SK-N-SH treated with all-trans-retinoic acid at 6 μM for 48 hours (cell line): ENCODE data around the gene CIBAR2.

ENCODE experiments used
- ATAC-seq: fragments of 200-7000 bp; cut with Tn5 transposase; 3 replicates; pipeline ENCODE4 v1.9.1; 2020; ENCODE audit warnings: mild to moderate bottlenecking, moderate library complexity
- ARNTL ChIP-seq: fragments of 450-650 bp; formaldehyde crosslinking; IDR thresholded peaks from 2 replicates; pipeline ENCODE4 v1.5.0; 2020; ENCODE audit warnings: low read depth, mild to moderate bottlenecking, moderate library complexity, borderline replicate concordance
- CREB5 ChIP-seq: fragments of 250-450 bp; sonication (Bioruptor Pico); IDR thresholded peaks from 2 replicates; pipeline ENCODE4 v1.5.1; 2020; ENCODE audit warnings: low read depth, mild to moderate bottlenecking, moderate library complexity
- CSDC2 ChIP-seq: fragments of 250-450 bp; sonication (Bioruptor Pico); IDR thresholded peaks from 2 replicates; pipeline ENCODE4 v1.5.0; 2020; ENCODE audit warnings: mild to moderate bottlenecking, moderate library complexity
- CSRNP3 ChIP-seq: fragments of 250-450 bp; sonication (Bioruptor Pico); IDR thresholded peaks from 2 replicates; pipeline ENCODE4 v1.5.1; 2021; ENCODE audit warnings: mild to moderate bottlenecking, moderate library complexity
- ESRRG ChIP-seq: fragments of 250-450 bp; sonication (Bioruptor Pico); IDR thresholded peaks from 2 replicates; pipeline ENCODE4 v1.6.1; 2021; ENCODE audit warnings: mild to moderate bottlenecking
- GLIS3 ChIP-seq: fragments of 250-450 bp; sonication (Bioruptor Pico); IDR thresholded peaks from 2 replicates; pipeline ENCODE4 v1.5.0; 2020; ENCODE audit warnings: mild to moderate bottlenecking, moderate library complexity
- ISL1 ChIP-seq: fragments of 250-450 bp; sonication (Bioruptor Pico); IDR thresholded peaks from 2 replicates; pipeline ENCODE4 v2.1.2; 2022; ENCODE audit warnings: mild to moderate bottlenecking, moderate library complexity
- OSR1 ChIP-seq: fragments of 250-450 bp; sonication (Bioruptor Pico); IDR thresholded peaks from 2 replicates; pipeline ENCODE4 v1.8.0; 2022; ENCODE audit warnings: moderate library complexity, mild to moderate bottlenecking, inconsistent platforms
- PATZ1 ChIP-seq: fragments of 250-450 bp; sonication (Bioruptor Pico); IDR thresholded peaks from 2 replicates; pipeline ENCODE4 v1.8.0; 2020; ENCODE audit warnings: mild to moderate bottlenecking, moderate library complexity, borderline replicate concordance
- POU6F1 ChIP-seq: fragments of 250-450 bp; sonication (Bioruptor Pico); IDR thresholded peaks from 2 replicates; pipeline ENCODE4 v1.8.0; 2021; ENCODE audit warnings: low read depth, mild to moderate bottlenecking, moderate library complexity, borderline replicate concordance
- RARB ChIP-seq: fragments of 250-450 bp; sonication (Bioruptor Pico); IDR thresholded peaks from 2 replicates; pipeline ENCODE4 v1.8.0; 2021; ENCODE audit warnings: mild to moderate bottlenecking, moderate library complexity
- SNAI2 ChIP-seq: fragments of 250-450 bp; sonication (Bioruptor Pico); IDR thresholded peaks from 2 replicates; pipeline ENCODE4 v1.5.0; 2020; ENCODE audit warnings: mild to moderate bottlenecking, moderate library complexity
- TCF4 ChIP-seq: fragments of 250-450 bp; sonication (Bioruptor Pico); IDR thresholded peaks from 2 replicates; pipeline ENCODE4 v1.8.0; 2021; ENCODE audit warnings: mild to moderate bottlenecking, moderate library complexity, borderline replicate concordance
- TOX ChIP-seq: fragments of 250-450 bp; sonication (Bioruptor Pico); IDR thresholded peaks from 2 replicates; pipeline ENCODE4 v1.8.0; 2021; ENCODE audit warnings: mild to moderate bottlenecking, moderate library complexity, borderline replicate concordance
- ZC3H10 ChIP-seq: fragments of 250-450 bp; sonication (Bioruptor Pico); IDR thresholded peaks from 2 replicates; pipeline ENCODE4 v1.5.1; 2021; ENCODE audit warnings: mild to moderate bottlenecking, moderate library complexity
- ZFP30 ChIP-seq: fragments of 450-650 bp; formaldehyde crosslinking; IDR thresholded peaks from 2 replicates; pipeline ENCODE4 v1.5.0; 2022; ENCODE audit warnings: mild to moderate bottlenecking, moderate library complexity
- ZNF565 ChIP-seq: fragments of 450-650 bp; formaldehyde crosslinking; conservative IDR thresholded peaks from 2 replicates; pipeline ENCODE4 v1.5.0; 2020; ENCODE audit warnings: low read depth, mild to moderate bottlenecking, moderate library complexity
- ZNF8 ChIP-seq: fragments of 450-650 bp; formaldehyde crosslinking; IDR thresholded peaks from 2 replicates; pipeline ENCODE4 v1.5.0; 2020; ENCODE audit warnings: mild to moderate bottlenecking, moderate library complexity

Gene CIBAR2

GRCh38 chr16:85134789-85135142 is 22.5 kb upstream of the CIBAR2 start:
- no peak for TF ChIP-seq CSRNP3 (CRISPR knock-in tag)
- no peak for TF ChIP-seq GLIS3 (CRISPR knock-in tag)
- no peak for ATAC-seq

- no peak for TF ChIP-seq OSR1 (CRISPR knock-in tag)
- TF ChIP-seq, all 23 proteins: peak for 0
- no peak for ATAC-seq
These were observed 22.0 kb upstream of the CIBAR2 start for GRCh38 chr16:85134076-85134788.

- TF ChIP-seq PATZ1 (no peak), SNAI2 (CRISPR knock-in tag) (no peak), POU6F1 (CRISPR knock-in tag) (no peak), RARB (CRISPR knock-in tag) (no peak), ZNF565 (CRISPR knock-in tag) (no peak)
- ATAC-seq, result no peak
These were observed 21.0 kb upstream of the CIBAR2 start for GRCh38 chr16:85133290-85133599.

GRCh38 chr16:85132456-85133289 is 20.4 kb upstream of the CIBAR2 start:
- no peak for TF ChIP-seq PATZ1
- TF ChIP-seq OSR1 (CRISPR knock-in tag), result no peak
- ATAC-seq, result no peak

- no peak for TF ChIP-seq ZC3H10 (CRISPR knock-in tag)
- TF ChIP-seq TCF4, result no peak
- no peak for TF ChIP-seq OSR1 (CRISPR knock-in tag)
- TF ChIP-seq TOX (CRISPR knock-in tag), result no peak
- TF ChIP-seq CREB5 (CRISPR knock-in tag), result no peak
- no peak for TF ChIP-seq ARNTL (CRISPR knock-in tag)
- TF ChIP-seq ESRRG (CRISPR knock-in tag), result no peak
- TF ChIP-seq POU6F1 (CRISPR knock-in tag), result no peak
- TF ChIP-seq ZFP30 (CRISPR knock-in tag), result no peak
- no peak for TF ChIP-seq ISL1 (CRISPR knock-in tag)
- no peak for TF ChIP-seq SNAI2 (CRISPR knock-in tag)
- TF ChIP-seq RARB (CRISPR knock-in tag), result no peak
- TF ChIP-seq CSDC2 (CRISPR knock-in tag), result no peak
- no peak for TF ChIP-seq PATZ1
- TF ChIP-seq ZNF8 (CRISPR knock-in tag), result no peak
- ATAC-seq, result no peak
These were observed 18.4 kb upstream of the CIBAR2 start for GRCh38 chr16:85130705-85131028.
